Ishikawa (cell line): ENCODE results near the gene PAFAH1B2.

Source experiments
- CEBPB ChIP-seq: IDR thresholded peaks from 2 replicates; pipeline ENCODE4 v1.6.1; 2012
- CREB1 ChIP-seq: IDR thresholded peaks from 2 replicates; pipeline ENCODE4 v1.6.1; 2012; ENCODE audit warnings: low read depth
- EGR1 ChIP-seq: IDR thresholded peaks from 2 replicates; pipeline ENCODE4 v1.6.1; 2012
- EP300 ChIP-seq: IDR thresholded peaks from 2 replicates; pipeline ENCODE4 v1.6.1; 2012; ENCODE audit warnings: borderline replicate concordance
- FOXM1 ChIP-seq: IDR thresholded peaks from 2 replicates; pipeline ENCODE4 v1.6.1; 2012; ENCODE audit warnings: low read depth, borderline replicate concordance
- MAX ChIP-seq: IDR thresholded peaks from 2 replicates; pipeline ENCODE4 v1.6.1; 2012
- NFIC ChIP-seq: IDR thresholded peaks from 2 replicates; pipeline ENCODE4 v1.6.1; 2012
- RAD21 ChIP-seq: IDR thresholded peaks from 2 replicates; pipeline ENCODE4 v1.6.1; 2012; ENCODE audit warnings: low read depth
- REST ChIP-seq: IDR thresholded peaks from 2 replicates; pipeline ENCODE4 v1.6.1; 2012; ENCODE audit warnings: low read depth, mild to moderate bottlenecking
- TAF1 ChIP-seq: IDR thresholded peaks from 2 replicates; pipeline ENCODE4 v1.6.1; 2012; ENCODE audit warnings: low read depth, mild to moderate bottlenecking
- TCF12 ChIP-seq: IDR thresholded peaks from 2 replicates; pipeline ENCODE4 v1.6.1; 2012; ENCODE audit warnings: low read depth
- TEAD4 ChIP-seq: IDR thresholded peaks from 2 replicates; pipeline ENCODE4 v1.6.1; 2012
- USF1 ChIP-seq: IDR thresholded peaks from 2 replicates; pipeline ENCODE4 v1.6.1; 2012
- YY1 ChIP-seq: IDR thresholded peaks from 2 replicates; pipeline ENCODE4 v1.6.1; 2012; ENCODE audit warnings: low read depth
- ZBTB7A ChIP-seq: IDR thresholded peaks from 2 replicates; pipeline ENCODE4 v1.6.1; 2012; ENCODE audit warnings: low read depth

The PAFAH1B2 gene

GRCh38 chr11:117172724-117173421 lies 28.8 kb downstream of the PAFAH1B2 start:
- TF ChIP-seq CEBPB: no peak
- TF ChIP-seq EP300: no peak
- no peak for TF ChIP-seq TAF1
- TF ChIP-seq YY1: no peak
- TF ChIP-seq CREB1: no peak
- TF ChIP-seq NFIC: no peak
- no peak for TF ChIP-seq EGR1
- no peak for TF ChIP-seq ZBTB7A
- TF ChIP-seq TCF12: no peak
- no peak for TF ChIP-seq USF1
- TF ChIP-seq MAX: no peak
- TF ChIP-seq FOXM1: no peak
- TF ChIP-seq REST: no peak

GRCh38 chr11:117175104-117175503 lies 31.0 kb downstream of the PAFAH1B2 start:
- TF ChIP-seq ZBTB7A (no peak), YY1 (no peak), TCF12 (no peak), NFIC (no peak), USF1 (no peak), FOXM1 (no peak), MAX (no peak), TAF1 (no peak), CREB1 (no peak), EP300 (no peak), TEAD4 (no peak), RAD21 (no peak), EGR1 (no peak), REST (no peak), CEBPB (no peak)

GRCh38 chr11:117175781-117176180 lies 31.7 kb downstream of the PAFAH1B2 start:
- TF ChIP-seq NFIC: no peak
- TF ChIP-seq ZBTB7A: no peak
- no peak for TF ChIP-seq TCF12
- TF ChIP-seq REST: no peak
- TF ChIP-seq YY1: no peak

- TF ChIP-seq EP300: no peak
- no peak for TF ChIP-seq CREB1
- TF ChIP-seq FOXM1: no peak
- TF ChIP-seq MAX: no peak
- TF ChIP-seq USF1: no peak
- TF ChIP-seq REST: no peak
- no peak for TF ChIP-seq TAF1
- no peak for TF ChIP-seq YY1
- TF ChIP-seq CEBPB: no peak
- no peak for TF ChIP-seq EGR1
- TF ChIP-seq RAD21: no peak
- TF ChIP-seq TEAD4: no peak
- no peak for TF ChIP-seq TCF12
- no peak for TF ChIP-seq ZBTB7A
- TF ChIP-seq NFIC: no peak
Observed at GRCh38 chr11:117176186-117176585, 32.1 kb downstream of the PAFAH1B2 start.
